ENCODE data around the gene RANBP3. TPM values are rescaled to one million over a fixed set of nuclear protein-coding genes. Genes with fewer than 3 reads are reported as not detected.
"Not testable (repeated sequence)": the region's sequence is repeated elsewhere in the genome, so short reads cannot be mapped to it uniquely, and the experiment has no call there.

RANBP3 gene
- total RNA-seq, 4 donors from 2014 or later = 37.4 to 74.3 (median 61.3) TPM

GRCh38 chr19:5889288-5889971 lies 88.5 kb downstream of the RANBP3 start:
- no peaks in the 10 kb centered on the region for H3K9me3 ChIP-seq
- TF ChIP-seq POLR2A (IDR thresholded peaks at IDR 0.05) (no peak), CTCF (IDR thresholded peaks at IDR 0.05 in 4 of 5, conservative IDR thresholded peaks at IDR 0.05 in 1 of 5) (no peak)
- no peak overlapping the region for H3K27ac ChIP-seq
- no peaks in the 10 kb centered on the region for H3K36me3 ChIP-seq
- H3K4me1 ChIP-seq = peaks cover 0 to 11% of the 10 kb centered on the region in 2 donors
- ATAC-seq (no peak), DNase-seq (no peak)
- H3K27me3 ChIP-seq = peaks cover 35 to 56% (median 41%) of the 10 kb centered on the region in 3 donors
- no peak overlapping the region for H3K4me3 ChIP-seq
- in situ Hi-C loops (cut with MboI; ENCODE audit: low sequenced_read_pairs in 4 of 4) = no loop called here
- intact Hi-C loops (cut with DNase I; ENCODE audit: low total_unique reads) = no loop called here

DNA sequence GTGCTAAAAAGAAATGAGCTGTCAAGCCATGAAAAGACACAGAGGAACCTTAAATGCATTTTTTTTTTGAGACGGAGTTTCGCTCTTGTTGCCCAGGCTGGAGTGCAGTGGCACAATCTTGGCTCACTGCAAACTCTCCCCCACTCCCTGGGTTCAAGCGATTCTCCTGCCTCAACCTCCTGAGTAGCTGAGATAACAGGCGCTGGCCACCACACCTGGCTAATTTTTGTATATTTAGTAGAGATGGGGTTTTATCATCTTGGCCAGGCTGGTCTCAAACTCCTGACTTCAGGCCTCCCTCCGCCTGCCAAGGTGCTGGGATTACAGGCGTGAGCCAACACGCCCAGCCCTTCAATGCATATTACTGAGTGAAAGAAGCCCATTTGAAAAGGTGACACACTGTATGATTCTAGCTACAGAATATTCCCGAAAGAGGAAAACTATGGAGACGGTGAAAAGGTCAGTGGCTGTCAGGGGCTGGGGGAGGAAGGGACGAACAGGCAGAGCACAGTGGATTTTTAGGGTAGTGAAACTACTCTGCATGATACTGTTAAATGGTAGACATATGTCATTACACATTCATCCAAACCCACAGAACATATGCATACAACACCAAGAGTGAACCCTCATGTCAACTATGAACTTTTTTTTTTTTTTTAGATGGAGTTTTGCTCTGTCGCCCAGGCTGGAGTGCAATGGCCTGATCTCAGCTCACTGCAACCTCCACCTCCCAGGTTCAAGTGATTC lies 93.7 kb downstream of the RANBP3 start:
- not testable (repeated sequence) for H3K27ac ChIP-seq, H3K4me3 ChIP-seq, ATAC-seq

GRCh38 chr19:5883157-5883873 lies 94.6 kb downstream of the RANBP3 start:
- DNase-seq; in situ Hi-C loops (cut with MboI; ENCODE audit: low sequenced_read_pairs in 4 of 4); H3K4me1 ChIP-seq; H3K9me3 ChIP-seq; ATAC-seq; H3K27ac ChIP-seq; intact Hi-C loops (cut with DNase I; ENCODE audit: low total_unique reads); H3K36me3 ChIP-seq; H3K4me3 ChIP-seq: not testable (repeated sequence)
- peaks cover 18 to 24% (median 18%) of the 10 kb centered on the region in 3 donors for H3K27me3 ChIP-seq

More for the DNA sequence above, 93.7 kb downstream of the RANBP3 start:
- H3K36me3 ChIP-seq; H3K9me3 ChIP-seq; in situ Hi-C loops (cut with MboI; ENCODE audit: low sequenced_read_pairs in 4 of 4); H3K4me1 ChIP-seq; intact Hi-C loops (cut with DNase I; ENCODE audit: low total_unique reads); DNase-seq: not testable (repeated sequence)
- H3K27me3 ChIP-seq = peaks cover 12 to 32% (median 18%) of the 10 kb centered on the region in 3 donors

DNA sequence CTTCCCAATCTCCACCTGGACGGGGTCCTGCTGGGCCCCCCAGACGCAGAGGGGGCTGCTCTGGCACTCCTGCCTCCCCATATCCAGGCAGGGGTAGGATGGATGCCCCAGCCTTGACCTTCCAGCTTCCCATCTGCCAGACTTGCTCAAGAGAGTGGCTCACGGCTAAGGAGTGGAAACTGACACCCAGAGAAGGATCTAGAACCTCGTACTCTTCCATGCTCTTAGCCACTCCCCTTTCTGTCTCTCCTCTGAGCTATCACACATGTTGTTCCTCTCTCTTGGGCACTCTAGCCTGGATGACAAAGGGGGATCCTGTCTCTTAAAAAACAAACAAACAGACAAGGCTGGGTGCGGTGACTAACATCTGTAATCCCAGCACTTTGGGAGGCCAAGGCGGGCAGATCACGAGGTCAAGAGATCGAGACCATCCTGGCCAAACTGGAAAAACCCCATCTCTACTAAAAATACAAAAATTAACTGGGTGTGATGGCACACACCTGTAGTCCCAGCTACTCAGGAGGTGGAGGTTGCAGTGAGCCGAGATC lies 95.4 kb downstream of the RANBP3 start:
- H3K27ac ChIP-seq = no peak overlapping the region
- H3K9me3 ChIP-seq = no peaks in the 10 kb centered on the region
- H3K4me3 ChIP-seq = no peak overlapping the region
- in situ Hi-C loops (cut with MboI; ENCODE audit: low sequenced_read_pairs in 4 of 4) (no loop called here), intact Hi-C loops (cut with DNase I; ENCODE audit: low total_unique reads) (no loop called here)
- ATAC-seq (no peak), DNase-seq (no peak)
- TF ChIP-seq POLR2A (IDR thresholded peaks at IDR 0.05) (no peak), CTCF (IDR thresholded peaks at IDR 0.05 in 4 of 5, conservative IDR thresholded peaks at IDR 0.05 in 1 of 5) (no peak)
- peaks cover 8 to 9% of the 10 kb centered on the region in 2 donors for H3K4me1 ChIP-seq
- H3K27me3 ChIP-seq = peaks cover 15 to 24% (median 19%) of the 10 kb centered on the region in 3 donors
- no peaks in the 10 kb centered on the region for H3K36me3 ChIP-seq

GRCh38 chr19:5881543-5882299 lies 96.2 kb downstream of the RANBP3 start:
- in situ Hi-C loops (cut with MboI; ENCODE audit: low sequenced_read_pairs in 4 of 4) = no loop called here
- peaks cover 8 to 23% (median 11%) of the 10 kb centered on the region in 3 donors for H3K27me3 ChIP-seq
- ATAC-seq = no peak
- no peak overlapping the region for H3K27ac ChIP-seq
- no peak for DNase-seq
- H3K4me3 ChIP-seq = no peak overlapping the region
- H3K36me3 ChIP-seq = no peaks in the 10 kb centered on the region
- peaks cover 8 to 9% of the 10 kb centered on the region in 2 donors for H3K4me1 ChIP-seq
- TF ChIP-seq POLR2A (IDR thresholded peaks at IDR 0.05) = no peak
- TF ChIP-seq CTCF (IDR thresholded peaks at IDR 0.05 in 4 of 5, conservative IDR thresholded peaks at IDR 0.05 in 1 of 5) = no peak
- no peaks in the 10 kb centered on the region for H3K9me3 ChIP-seq
- intact Hi-C loops (cut with DNase I; ENCODE audit: low total_unique reads) = no loop called here

Data from gastrocnemius medialis (tissue), 4 donors.